HEK293 (cell line): ENCODE measurements around the gene SLC25A25.

Experiments
- BCL11A ChIP-seq: fragments of 450-650 bp; formaldehyde crosslinking; IDR thresholded peaks from 2 replicates; pipeline ENCODE4 v1.5.1; 2016; ENCODE audit warnings: low read depth, missing biosample characterization, missing genetic modification characterization
- CTCF ChIP-seq: fragments of 450-650 bp; formaldehyde crosslinking; IDR thresholded peaks from 2 replicates; pipeline ENCODE4 v1.5.1; 2016; ENCODE audit warnings: missing biosample characterization, missing genetic modification characterization
- FEZF1 ChIP-seq: fragments of 450-650 bp; formaldehyde crosslinking; IDR thresholded peaks from 2 replicates; pipeline ENCODE4 v1.5.1; 2016; ENCODE audit warnings: missing biosample characterization, missing genetic modification characterization
- GLIS2 ChIP-seq: fragments of 450-650 bp; formaldehyde crosslinking; IDR thresholded peaks from 2 replicates; pipeline ENCODE4 v1.5.1; 2016; ENCODE audit warnings: missing biosample characterization, missing genetic modification characterization
- HOXA7 ChIP-seq: sonication (generic); formaldehyde crosslinking; IDR thresholded peaks from 2 replicates; pipeline ENCODE4 v1.8.1; 2022; ENCODE audit warnings: missing genetic modification reagents, borderline replicate concordance
- KLF1 ChIP-seq: fragments of 450-650 bp; formaldehyde crosslinking; IDR thresholded peaks from 2 replicates; pipeline ENCODE4 v1.5.1; 2016; ENCODE audit warnings: missing biosample characterization, missing genetic modification characterization
- KLF16 ChIP-seq: fragments of 450-650 bp; formaldehyde crosslinking; IDR thresholded peaks from 2 replicates; pipeline ENCODE4 v1.5.1; 2017; ENCODE audit warnings: missing biosample characterization, missing genetic modification characterization
- PRDM1 ChIP-seq: fragments of 450-650 bp; formaldehyde crosslinking; IDR thresholded peaks from 2 replicates; pipeline ENCODE4; 2016; ENCODE audit warnings: missing biosample characterization, missing genetic modification characterization
- SCRT2 ChIP-seq: fragments of 450-650 bp; formaldehyde crosslinking; IDR thresholded peaks from 2 replicates; pipeline ENCODE4 v1.5.1; 2016; ENCODE audit warnings: missing biosample characterization, missing genetic modification characterization
- SP7 ChIP-seq: fragments of 450-650 bp; formaldehyde crosslinking; IDR thresholded peaks from 2 replicates; pipeline ENCODE4 v1.5.1; 2016; ENCODE audit warnings: missing biosample characterization, missing genetic modification characterization
- YY2 ChIP-seq: fragments of 450-650 bp; formaldehyde crosslinking; IDR thresholded peaks from 2 replicates; pipeline ENCODE4 v1.5.1; 2016; ENCODE audit warnings: missing biosample characterization, missing genetic modification characterization
- ZNF10 ChIP-seq: fragments of 450-650 bp; formaldehyde crosslinking; IDR thresholded peaks from 2 replicates; pipeline ENCODE4 v1.5.1; 2017; ENCODE audit warnings: missing biosample characterization, missing genetic modification characterization
- ZNF112 ChIP-seq: fragments of 450-650 bp; formaldehyde crosslinking; IDR thresholded peaks from 2 replicates; pipeline ENCODE4 v1.5.0; 2017; ENCODE audit warnings: missing biosample characterization, missing genetic modification characterization
- ZNF132 ChIP-seq: fragments of 450-650 bp; formaldehyde crosslinking; IDR thresholded peaks from 2 replicates; pipeline ENCODE4 v1.5.1; 2017; ENCODE audit warnings: missing biosample characterization, missing genetic modification characterization, borderline replicate concordance
- ZNF169 ChIP-seq: fragments of 450-650 bp; formaldehyde crosslinking; IDR thresholded peaks from 2 replicates; pipeline ENCODE4 v1.5.1; 2016; ENCODE audit warnings: missing biosample characterization, missing genetic modification characterization
- ZNF174 ChIP-seq: fragments of 450-650 bp; formaldehyde crosslinking; IDR thresholded peaks from 2 replicates; pipeline ENCODE4 v1.5.0; 2017; ENCODE audit warnings: missing biosample characterization, mild to moderate bottlenecking, missing genetic modification characterization
- ZNF214 ChIP-seq: fragments of 450-650 bp; formaldehyde crosslinking; IDR thresholded peaks from 2 replicates; pipeline ENCODE4 v1.5.1; 2017; ENCODE audit warnings: missing biosample characterization, mild to moderate bottlenecking, missing genetic modification characterization, borderline replicate concordance
- ZNF23 ChIP-seq: fragments of 450-650 bp; formaldehyde crosslinking; IDR thresholded peaks from 2 replicates; pipeline ENCODE4 v1.5.1; 2016; ENCODE audit warnings: missing biosample characterization, missing genetic modification characterization, borderline replicate concordance
- ZNF266 ChIP-seq: fragments of 450-650 bp; formaldehyde crosslinking; IDR thresholded peaks from 2 replicates; pipeline ENCODE4 v1.5.1; 2016; ENCODE audit warnings: missing biosample characterization, missing genetic modification characterization, low read depth
- ZNF292 ChIP-seq: fragments of 450-650 bp; formaldehyde crosslinking; IDR thresholded peaks from 2 replicates; pipeline ENCODE4 v1.5.1; 2016; ENCODE audit warnings: low read depth, missing biosample characterization, missing genetic modification characterization, borderline replicate concordance
- ZNF354C ChIP-seq: fragments of 450-650 bp; formaldehyde crosslinking; IDR thresholded peaks from 2 replicates; pipeline ENCODE4 v1.5.1; 2016; ENCODE audit warnings: missing biosample characterization, missing genetic modification characterization, low read depth, borderline replicate concordance
- ZNF48 ChIP-seq: fragments of 450-650 bp; formaldehyde crosslinking; IDR thresholded peaks from 2 replicates; pipeline ENCODE4 v1.5.1; 2016; ENCODE audit warnings: missing biosample characterization, missing genetic modification characterization
- ZNF544 ChIP-seq: fragments of 450-650 bp; formaldehyde crosslinking; IDR thresholded peaks from 2 replicates; pipeline ENCODE4 v1.5.0; 2017; ENCODE audit warnings: missing biosample characterization, missing genetic modification characterization
- ZNF548 ChIP-seq: fragments of 450-650 bp; formaldehyde crosslinking; IDR thresholded peaks from 2 replicates; pipeline ENCODE4 v1.5.1; 2016; ENCODE audit warnings: missing biosample characterization, missing genetic modification characterization
- ZNF555 ChIP-seq: fragments of 450-650 bp; formaldehyde crosslinking; conservative IDR thresholded peaks from 2 replicates; pipeline ENCODE4 v1.5.1; 2017; ENCODE audit warnings: missing biosample characterization, mild to moderate bottlenecking, missing genetic modification characterization, inconsistent platforms
- ZNF585B ChIP-seq: fragments of 450-650 bp; formaldehyde crosslinking; IDR thresholded peaks from 2 replicates; pipeline ENCODE4 v1.5.1; 2016; ENCODE audit warnings: missing biosample characterization, missing genetic modification characterization
- ZNF600 ChIP-seq: fragments of 450-650 bp; formaldehyde crosslinking; IDR thresholded peaks from 2 replicates; pipeline ENCODE4 v1.5.1; 2016; ENCODE audit warnings: missing biosample characterization, missing genetic modification characterization
- ZNF624 ChIP-seq: fragments of 450-650 bp; formaldehyde crosslinking; IDR thresholded peaks from 2 replicates; pipeline ENCODE4 v1.5.1; 2017; ENCODE audit warnings: missing biosample characterization, missing genetic modification characterization
- ZSCAN30 ChIP-seq: fragments of 450-650 bp; IDR thresholded peaks from 2 replicates; pipeline ENCODE4 v1.5.1; 2018; ENCODE audit warnings: missing biosample characterization, mild to moderate bottlenecking, missing genetic modification characterization, moderate library complexity
- ZXDB ChIP-seq: fragments of 450-650 bp; formaldehyde crosslinking; IDR thresholded peaks from 2 replicates; pipeline ENCODE4 v1.5.1; 2016; ENCODE audit warnings: missing biosample characterization, missing genetic modification characterization
- TF ChIP-seq, protein P1 (sequence below): fragments of 450-650 bp; formaldehyde crosslinking; IDR thresholded peaks from 2 replicates; pipeline ENCODE4 v1.5.0; 2017; ENCODE audit warnings: missing biosample characterization, missing genetic modification characterization, borderline replicate concordance
- TF ChIP-seq, protein P2 (sequence below): fragments of 450-650 bp; formaldehyde crosslinking; IDR thresholded peaks from 2 replicates; pipeline ENCODE4 v1.5.1; 2016; ENCODE audit warnings: missing biosample characterization, missing genetic modification characterization
- TF ChIP-seq, protein P3 (sequence below): fragments of 450-650 bp; formaldehyde crosslinking; IDR thresholded peaks from 2 replicates; pipeline ENCODE4 v1.5.1; 2017; ENCODE audit warnings: missing biosample characterization, missing genetic modification characterization

SLC25A25 gene

DNA sequence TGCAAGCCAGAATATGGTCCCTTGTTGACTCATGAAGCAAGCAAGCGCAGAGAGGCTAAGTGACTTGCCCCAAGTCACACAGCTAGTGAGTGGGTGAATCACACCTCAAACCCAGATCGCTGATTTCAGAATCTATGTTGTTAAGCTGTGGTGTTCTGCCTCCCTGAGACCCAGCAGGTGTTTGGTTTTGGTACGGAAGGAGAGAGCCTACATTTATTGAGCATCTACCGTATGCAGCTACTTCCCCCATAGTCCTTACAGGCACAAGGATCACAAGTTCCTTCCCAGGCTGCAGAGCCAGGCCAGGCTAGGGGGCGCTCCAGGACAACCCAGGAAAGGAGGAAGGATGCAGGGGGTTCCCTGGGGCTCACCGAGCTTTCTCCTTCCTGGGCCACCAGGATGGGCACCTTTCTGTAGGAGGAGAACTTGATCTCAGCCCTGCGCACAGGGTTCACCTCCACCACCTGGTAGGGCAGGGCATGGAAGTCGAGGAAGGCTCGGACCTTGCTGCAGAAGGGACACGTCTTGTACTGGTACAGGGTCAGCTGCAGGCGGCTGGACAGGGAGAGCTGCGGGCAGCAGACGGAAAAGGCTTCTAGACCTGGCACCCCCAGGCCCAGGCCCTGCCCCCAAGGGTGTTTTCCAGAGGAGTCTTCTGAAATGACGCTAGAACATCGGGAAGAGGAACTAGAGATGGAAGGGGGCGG, 57.0 kb downstream of the SLC25A25 start (continued):
- TF ChIP-seq, protein P1, sequence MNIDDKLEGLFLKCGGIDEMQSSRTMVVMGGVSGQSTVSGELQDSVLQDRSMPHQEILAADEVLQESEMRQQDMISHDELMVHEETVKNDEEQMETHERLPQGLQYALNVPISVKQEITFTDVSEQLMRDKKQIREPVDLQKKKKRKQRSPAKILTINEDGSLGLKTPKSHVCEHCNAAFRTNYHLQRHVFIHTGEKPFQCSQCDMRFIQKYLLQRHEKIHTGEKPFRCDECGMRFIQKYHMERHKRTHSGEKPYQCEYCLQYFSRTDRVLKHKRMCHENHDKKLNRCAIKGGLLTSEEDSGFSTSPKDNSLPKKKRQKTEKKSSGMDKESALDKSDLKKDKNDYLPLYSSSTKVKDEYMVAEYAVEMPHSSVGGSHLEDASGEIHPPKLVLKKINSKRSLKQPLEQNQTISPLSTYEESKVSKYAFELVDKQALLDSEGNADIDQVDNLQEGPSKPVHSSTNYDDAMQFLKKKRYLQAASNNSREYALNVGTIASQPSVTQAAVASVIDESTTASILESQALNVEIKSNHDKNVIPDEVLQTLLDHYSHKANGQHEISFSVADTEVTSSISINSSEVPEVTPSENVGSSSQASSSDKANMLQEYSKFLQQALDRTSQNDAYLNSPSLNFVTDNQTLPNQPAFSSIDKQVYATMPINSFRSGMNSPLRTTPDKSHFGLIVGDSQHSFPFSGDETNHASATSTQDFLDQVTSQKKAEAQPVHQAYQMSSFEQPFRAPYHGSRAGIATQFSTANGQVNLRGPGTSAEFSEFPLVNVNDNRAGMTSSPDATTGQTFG: no peak
- TF ChIP-seq ZXDB (no peak), KLF16 (no peak), CTCF (tag by site-specific recombination) (peak; percentile 58), ZNF214 (tag by site-specific recombination) (no peak), ZNF292 (tag by site-specific recombination) (no peak), BCL11A (tag by site-specific recombination) (no peak), ZNF112 (tag by site-specific recombination) (no peak), SCRT2 (tag by site-specific recombination) (no peak), FEZF1 (no peak), ZNF169 (tag by site-specific recombination) (no peak), HOXA7 (CRISPR knock-in tag) (no peak), ZSCAN30 (tag by site-specific recombination) (no peak), ZNF23 (no peak), ZNF600 (tag by site-specific recombination) (0 out of 2 replicates have a peak, but pooled peaks have one; percentile 28), ZNF266 (tag by site-specific recombination) (no peak), ZNF624 (tag by site-specific recombination) (no peak), GLIS2 (no peak; the same call in 1 of the 2 replicates), ZNF174 (no peak), PRDM1 (no peak), YY2 (tag by site-specific recombination) (no peak), ZNF585B (no peak), ZNF354C (no peak), SP7 (tag by site-specific recombination) (peak; percentile 10; the same call in 1 of the 2 replicates), ZNF555 (tag by site-specific recombination) (no peak), ZNF10 (tag by site-specific recombination) (no peak), ZNF48 (no peak), ZNF544 (no peak), ZNF548 (no peak), KLF1 (tag by site-specific recombination) (no peak), ZNF132 (no peak)
- TF ChIP-seq, protein P2, sequence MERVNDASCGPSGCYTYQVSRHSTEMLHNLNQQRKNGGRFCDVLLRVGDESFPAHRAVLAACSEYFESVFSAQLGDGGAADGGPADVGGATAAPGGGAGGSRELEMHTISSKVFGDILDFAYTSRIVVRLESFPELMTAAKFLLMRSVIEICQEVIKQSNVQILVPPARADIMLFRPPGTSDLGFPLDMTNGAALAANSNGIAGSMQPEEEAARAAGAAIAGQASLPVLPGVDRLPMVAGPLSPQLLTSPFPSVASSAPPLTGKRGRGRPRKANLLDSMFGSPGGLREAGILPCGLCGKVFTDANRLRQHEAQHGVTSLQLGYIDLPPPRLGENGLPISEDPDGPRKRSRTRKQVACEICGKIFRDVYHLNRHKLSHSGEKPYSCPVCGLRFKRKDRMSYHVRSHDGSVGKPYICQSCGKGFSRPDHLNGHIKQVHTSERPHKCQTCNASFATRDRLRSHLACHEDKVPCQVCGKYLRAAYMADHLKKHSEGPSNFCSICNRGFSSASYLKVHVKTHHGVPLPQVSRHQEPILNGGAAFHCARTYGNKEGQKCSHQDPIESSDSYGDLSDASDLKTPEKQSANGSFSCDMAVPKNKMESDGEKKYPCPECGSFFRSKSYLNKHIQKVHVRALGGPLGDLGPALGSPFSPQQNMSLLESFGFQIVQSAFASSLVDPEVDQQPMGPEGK (tag by site-specific recombination): 0 out of 2 replicates have a peak, but pooled peaks have one; percentile 26
- TF ChIP-seq, protein P3, sequence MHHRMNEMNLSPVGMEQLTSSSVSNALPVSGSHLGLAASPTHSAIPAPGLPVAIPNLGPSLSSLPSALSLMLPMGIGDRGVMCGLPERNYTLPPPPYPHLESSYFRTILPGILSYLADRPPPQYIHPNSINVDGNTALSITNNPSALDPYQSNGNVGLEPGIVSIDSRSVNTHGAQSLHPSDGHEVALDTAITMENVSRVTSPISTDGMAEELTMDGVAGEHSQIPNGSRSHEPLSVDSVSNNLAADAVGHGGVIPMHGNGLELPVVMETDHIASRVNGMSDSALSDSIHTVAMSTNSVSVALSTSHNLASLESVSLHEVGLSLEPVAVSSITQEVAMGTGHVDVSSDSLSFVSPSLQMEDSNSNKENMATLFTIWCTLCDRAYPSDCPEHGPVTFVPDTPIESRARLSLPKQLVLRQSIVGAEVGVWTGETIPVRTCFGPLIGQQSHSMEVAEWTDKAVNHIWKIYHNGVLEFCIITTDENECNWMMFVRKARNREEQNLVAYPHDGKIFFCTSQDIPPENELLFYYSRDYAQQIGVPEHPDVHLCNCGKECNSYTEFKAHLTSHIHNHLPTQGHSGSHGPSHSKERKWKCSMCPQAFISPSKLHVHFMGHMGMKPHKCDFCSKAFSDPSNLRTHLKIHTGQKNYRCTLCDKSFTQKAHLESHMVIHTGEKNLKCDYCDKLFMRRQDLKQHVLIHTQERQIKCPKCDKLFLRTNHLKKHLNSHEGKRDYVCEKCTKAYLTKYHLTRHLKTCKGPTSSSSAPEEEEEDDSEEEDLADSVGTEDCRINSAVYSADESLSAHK (tag by site-specific recombination): no peak
